SK-N-SH treated with all-trans-retinoic acid at 6 μM for 48 hours (cell line): ENCODE data around the gene XRCC4.

Source experiments
- ARNTL ChIP-seq: fragments of 450-650 bp; formaldehyde crosslinking; IDR thresholded peaks from 2 replicates; pipeline ENCODE4 v1.5.0; 2020; ENCODE audit warnings: low read depth, mild to moderate bottlenecking, moderate library complexity, borderline replicate concordance
- BACH2 ChIP-seq: fragments of 250-450 bp; sonication (Bioruptor Pico); IDR thresholded peaks from 2 replicates; pipeline ENCODE4 v1.9.0; 2021; ENCODE audit warnings: mild to moderate bottlenecking, borderline replicate concordance
- CSDC2 ChIP-seq: fragments of 250-450 bp; sonication (Bioruptor Pico); IDR thresholded peaks from 2 replicates; pipeline ENCODE4 v1.5.0; 2020; ENCODE audit warnings: mild to moderate bottlenecking, moderate library complexity
- ESRRG ChIP-seq: fragments of 250-450 bp; sonication (Bioruptor Pico); IDR thresholded peaks from 2 replicates; pipeline ENCODE4 v1.6.1; 2021; ENCODE audit warnings: mild to moderate bottlenecking
- SNAI2 ChIP-seq: fragments of 250-450 bp; sonication (Bioruptor Pico); IDR thresholded peaks from 2 replicates; pipeline ENCODE4 v1.5.0; 2020; ENCODE audit warnings: mild to moderate bottlenecking, moderate library complexity
- ZFP3 ChIP-seq: fragments of 250-450 bp; sonication (Bioruptor Pico); IDR thresholded peaks from 2 replicates; pipeline ENCODE4 v1.5.0; 2020; ENCODE audit warnings: mild to moderate bottlenecking, moderate library complexity
- ZFP30 ChIP-seq: fragments of 450-650 bp; formaldehyde crosslinking; IDR thresholded peaks from 2 replicates; pipeline ENCODE4 v1.5.0; 2022; ENCODE audit warnings: mild to moderate bottlenecking, moderate library complexity
- ZNF565 ChIP-seq: fragments of 450-650 bp; formaldehyde crosslinking; conservative IDR thresholded peaks from 2 replicates; pipeline ENCODE4 v1.5.0; 2020; ENCODE audit warnings: low read depth, mild to moderate bottlenecking, moderate library complexity
- TF ChIP-seq, protein P1 (sequence below): fragments of 250-450 bp; sonication (Bioruptor Pico); IDR thresholded peaks from 2 replicates; pipeline ENCODE4 v1.8.0; 2021; ENCODE audit warnings: low read depth, mild to moderate bottlenecking, moderate library complexity, borderline replicate concordance
- TF ChIP-seq, protein P2 (sequence below): fragments of 250-450 bp; sonication (Bioruptor Pico); IDR thresholded peaks from 2 replicates; pipeline ENCODE4 v1.8.0; 2020; ENCODE audit warnings: mild to moderate bottlenecking, moderate library complexity, borderline replicate concordance

DNA sequence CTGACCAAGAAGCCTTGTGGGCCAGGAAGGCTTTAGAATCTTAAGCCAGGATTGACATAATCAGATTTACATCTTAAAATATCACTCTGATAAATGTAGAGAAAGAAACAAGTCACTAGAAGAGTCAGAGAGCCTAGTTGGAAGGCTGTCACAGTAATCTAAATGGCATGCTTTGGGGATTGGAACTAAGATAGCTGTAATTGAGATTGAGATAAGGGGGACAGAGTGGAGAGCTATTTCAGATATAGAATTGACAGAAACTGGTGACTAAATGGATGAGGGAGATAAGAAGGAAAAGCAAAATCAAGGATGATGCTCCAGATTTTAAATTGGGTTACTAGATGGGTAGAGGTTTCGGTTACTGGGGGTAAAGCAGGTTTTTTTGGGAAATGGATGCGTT lies 100.5 kb downstream of the XRCC4 start:
- TF ChIP-seq ESRRG (CRISPR knock-in tag), result no peak
- no peak for TF ChIP-seq ZFP3 (CRISPR knock-in tag)
- no peak for TF ChIP-seq ARNTL (CRISPR knock-in tag)
- TF ChIP-seq ZFP30, result no peak
- TF ChIP-seq SNAI2 (CRISPR knock-in tag), result no peak
- no peak for TF ChIP-seq CSDC2
- no peak for TF ChIP-seq BACH2 (CRISPR knock-in tag)
- TF ChIP-seq, protein P1, sequence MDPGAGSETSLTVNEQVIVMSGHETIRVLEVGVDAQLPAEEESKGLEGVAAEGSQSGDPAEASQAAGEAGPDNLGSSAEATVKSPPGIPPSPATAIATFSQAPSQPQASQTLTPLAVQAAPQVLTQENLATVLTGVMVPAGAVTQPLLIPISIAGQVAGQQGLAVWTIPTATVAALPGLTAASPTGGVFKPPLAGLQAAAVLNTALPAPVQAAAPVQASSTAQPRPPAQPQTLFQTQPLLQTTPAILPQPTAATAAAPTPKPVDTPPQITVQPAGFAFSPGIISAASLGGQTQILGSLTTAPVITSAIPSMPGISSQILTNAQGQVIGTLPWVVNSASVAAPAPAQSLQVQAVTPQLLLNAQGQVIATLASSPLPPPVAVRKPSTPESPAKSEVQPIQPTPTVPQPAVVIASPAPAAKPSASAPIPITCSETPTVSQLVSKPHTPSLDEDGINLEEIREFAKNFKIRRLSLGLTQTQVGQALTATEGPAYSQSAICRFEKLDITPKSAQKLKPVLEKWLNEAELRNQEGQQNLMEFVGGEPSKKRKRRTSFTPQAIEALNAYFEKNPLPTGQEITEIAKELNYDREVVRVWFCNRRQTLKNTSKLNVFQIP (CRISPR knock-in tag), result no peak
- TF ChIP-seq ZNF565 (CRISPR knock-in tag), result no peak
- TF ChIP-seq, protein P2, sequence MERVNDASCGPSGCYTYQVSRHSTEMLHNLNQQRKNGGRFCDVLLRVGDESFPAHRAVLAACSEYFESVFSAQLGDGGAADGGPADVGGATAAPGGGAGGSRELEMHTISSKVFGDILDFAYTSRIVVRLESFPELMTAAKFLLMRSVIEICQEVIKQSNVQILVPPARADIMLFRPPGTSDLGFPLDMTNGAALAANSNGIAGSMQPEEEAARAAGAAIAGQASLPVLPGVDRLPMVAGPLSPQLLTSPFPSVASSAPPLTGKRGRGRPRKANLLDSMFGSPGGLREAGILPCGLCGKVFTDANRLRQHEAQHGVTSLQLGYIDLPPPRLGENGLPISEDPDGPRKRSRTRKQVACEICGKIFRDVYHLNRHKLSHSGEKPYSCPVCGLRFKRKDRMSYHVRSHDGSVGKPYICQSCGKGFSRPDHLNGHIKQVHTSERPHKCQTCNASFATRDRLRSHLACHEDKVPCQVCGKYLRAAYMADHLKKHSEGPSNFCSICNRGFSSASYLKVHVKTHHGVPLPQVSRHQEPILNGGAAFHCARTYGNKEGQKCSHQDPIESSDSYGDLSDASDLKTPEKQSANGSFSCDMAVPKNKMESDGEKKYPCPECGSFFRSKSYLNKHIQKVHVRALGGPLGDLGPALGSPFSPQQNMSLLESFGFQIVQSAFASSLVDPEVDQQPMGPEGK, result no peak
